Nephron (organoid): Measurements from ENCODE around the gene CREB5.
A peak's percentile ranks its signal among the peaks of the same experiment; 100 is the strongest.

Experiments
- H3K27ac Mint-ChIP-seq, 3 experiments: 2 replicates each; pipeline ENCODE4 v1.8.0; 2020; ENCODE audit warnings: mixed read lengths in 3 of 3, mild to moderate bottlenecking in 2 of 3, moderate library complexity in 1 of 3
- H3K27me3 Mint-ChIP-seq: 2 replicates; pipeline ENCODE4 v1.8.0; 2021; ENCODE audit warnings: low read depth, mild to moderate bottlenecking, moderate library complexity, mixed read lengths
- H3K36me3 Mint-ChIP-seq: 2 replicates; pipeline ENCODE4 v1.8.0; 2020; ENCODE audit warnings: low read depth, mixed read lengths
- H3K4me1 Mint-ChIP-seq: 2 replicates; pipeline ENCODE4 v1.8.0; 2020; ENCODE audit warnings: mixed read lengths
- H3K4me3 Mint-ChIP-seq, 3 experiments: 2 replicates each; pipeline ENCODE4 v1.8.0; 2020; ENCODE audit warnings: mild to moderate bottlenecking in 3 of 3, mixed read lengths in 3 of 3, moderate library complexity in 2 of 3
- H3K9me3 Mint-ChIP-seq: 2 replicates; pipeline ENCODE4 v1.8.0; 2020; ENCODE audit warnings: mixed read lengths
- CTCF ChIP-seq, 3 experiments: fragments of 200-600 bp; sonication (generic); IDR thresholded peaks; one replicate each; pipeline ENCODE4 v1.5.0; 2021; ENCODE audit warnings: antibody characterized with exemption in 3 of 3; ENCODE audit not compliant: unreplicated experiment in 3 of 3

The CREB5 gene

GRCh38 chr7:28773423-28774145 lies 361.3 kb downstream of the CREB5 start:
- no peak for TF ChIP-seq CTCF (IDR thresholded peaks at IDR 0.05; ENCODE audit: unreplicated experiment in 3 of 3)
- Mint-ChIP-seq H3K36me3 (no peaks in the 10 kb centered on the region), H3K27ac (peak overlapping the region; percentile 29 to 64 (median 43)), H3K9me3 (no peaks in the 10 kb centered on the region), H3K4me1 (peaks cover 28% of the 10 kb centered on the region), H3K4me3 (no peak overlapping the region), H3K27me3 (peaks cover 4% of the 10 kb centered on the region)

GRCh38 chr7:28774261-28774988 lies 362.1 kb downstream of the CREB5 start:
- Mint-ChIP-seq H3K36me3 (no peaks in the 10 kb centered on the region), H3K27ac (peak overlapping the region; percentile 29 to 64 (median 43)), H3K9me3 (no peaks in the 10 kb centered on the region), H3K27me3 (peaks cover 4% of the 10 kb centered on the region), H3K4me1 (peaks cover 36% of the 10 kb centered on the region), H3K4me3 (no peak overlapping the region)
- no peak for TF ChIP-seq CTCF (IDR thresholded peaks at IDR 0.05; ENCODE audit: unreplicated experiment in 3 of 3)

GRCh38 chr7:28776463-28777157 lies 364.3 kb downstream of the CREB5 start:
- no peak overlapping the region for H3K4me3 Mint-ChIP-seq
- H3K4me1 Mint-ChIP-seq: peaks cover 58% of the 10 kb centered on the region
- no peak overlapping the region for H3K27ac Mint-ChIP-seq
- no peaks in the 10 kb centered on the region for H3K36me3 Mint-ChIP-seq
- H3K27me3 Mint-ChIP-seq: peaks cover 4% of the 10 kb centered on the region
- no peaks in the 10 kb centered on the region for H3K9me3 Mint-ChIP-seq
- no peak for TF ChIP-seq CTCF (IDR thresholded peaks at IDR 0.05; ENCODE audit: unreplicated experiment in 3 of 3)

GRCh38 chr7:28778786-28779185 lies 366.5 kb downstream of the CREB5 start:
- Mint-ChIP-seq H3K4me3 (peak overlapping the region in 1 of 3 experiments; percentile 23), H3K36me3 (no peaks in the 10 kb centered on the region), H3K27ac (peak overlapping the region; percentile 94 to 99 (median 97)), H3K9me3 (no peaks in the 10 kb centered on the region), H3K4me1 (peaks cover 68% of the 10 kb centered on the region), H3K27me3 (no peaks in the 10 kb centered on the region)
- no peak for TF ChIP-seq CTCF (IDR thresholded peaks at IDR 0.05; ENCODE audit: unreplicated experiment in 3 of 3)

GRCh38 chr7:28779954-28780353 lies 367.6 kb downstream of the CREB5 start:
- H3K27me3 Mint-ChIP-seq: no peaks in the 10 kb centered on the region
- no peak for TF ChIP-seq CTCF (IDR thresholded peaks at IDR 0.05; ENCODE audit: unreplicated experiment in 3 of 3)
- H3K36me3 Mint-ChIP-seq: no peaks in the 10 kb centered on the region
- peaks cover 68% of the 10 kb centered on the region for H3K4me1 Mint-ChIP-seq
- peak overlapping the region; percentile 63 to 99 (median 97) for H3K27ac Mint-ChIP-seq
- H3K9me3 Mint-ChIP-seq: no peaks in the 10 kb centered on the region
- peak overlapping the region in 1 of 3 experiments; percentile 23 for H3K4me3 Mint-ChIP-seq
